Kasumi-1 (cell line): Measurements from ENCODE around the gene RPS15A.
"Not testable (repeated sequence)": the region's sequence is repeated elsewhere in the genome, so short reads cannot be mapped to it uniquely, and the experiment has no call there.

Experiments
- DNase-seq, 2 experiments: peaks; one replicate each; lab custom pipeline; 2025; lab: John Stamatoyannopoulos, UW

RPS15A gene

DNA sequence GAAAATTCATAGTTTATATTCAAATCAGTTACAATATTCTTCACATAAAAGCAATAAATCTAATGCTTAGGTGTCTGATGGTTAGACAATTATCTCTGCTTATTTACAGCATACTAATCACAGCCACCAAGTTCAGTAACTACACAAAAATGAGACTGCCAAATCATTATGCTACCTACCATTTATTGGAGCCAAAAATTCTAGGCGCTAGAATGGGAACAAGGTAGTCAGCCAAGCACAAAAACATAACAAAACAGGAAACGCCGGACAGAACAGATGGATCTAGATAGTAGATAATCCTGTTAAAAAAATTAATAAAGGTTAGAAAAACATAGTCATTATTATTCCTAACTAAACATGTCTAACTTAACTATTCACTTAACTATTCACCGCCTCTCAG, 7.6 kb upstream of the RPS15A start:
- no peak for DNase-seq

DNA sequence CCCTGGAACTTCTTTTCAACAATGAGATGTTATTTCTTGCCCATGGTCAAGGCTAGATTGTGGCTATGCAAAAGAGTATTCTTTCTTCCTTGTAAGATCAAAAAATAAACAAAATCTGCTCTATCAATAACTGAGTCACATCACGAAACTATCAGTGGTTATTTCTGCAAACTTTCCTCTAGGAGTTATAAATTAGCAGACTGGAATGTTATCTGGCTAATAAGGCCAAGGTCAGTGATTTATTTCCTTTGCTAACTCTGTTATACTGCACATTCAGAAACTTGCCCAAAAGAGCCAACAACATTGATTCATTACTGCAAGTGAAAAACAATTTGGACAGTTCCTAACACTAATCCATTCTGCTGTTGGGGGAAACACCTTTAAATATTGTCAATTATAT, 6.2 kb upstream of the RPS15A start:
- no peak for DNase-seq

GRCh38 chr16:18792836-18793433, 2.8 kb upstream of the RPS15A start:
- DNase-seq = no peak

DNA sequence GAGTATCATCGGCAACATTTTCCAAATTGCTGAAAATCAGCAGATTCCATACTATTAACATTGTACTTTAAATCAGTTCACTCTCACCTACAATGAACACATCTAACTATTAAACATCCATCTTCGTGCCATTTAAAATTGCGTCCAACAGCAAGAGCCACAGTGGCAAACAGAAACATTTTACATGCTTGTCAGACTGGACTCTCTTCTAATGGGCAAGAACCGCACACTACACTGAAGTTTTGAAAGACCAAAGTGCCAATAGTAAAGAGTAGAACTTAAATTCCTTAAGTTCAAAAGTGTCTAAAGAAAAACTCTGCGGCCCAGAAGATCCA, 652 bp downstream of the RPS15A start:
- no peak for DNase-seq

DNA sequence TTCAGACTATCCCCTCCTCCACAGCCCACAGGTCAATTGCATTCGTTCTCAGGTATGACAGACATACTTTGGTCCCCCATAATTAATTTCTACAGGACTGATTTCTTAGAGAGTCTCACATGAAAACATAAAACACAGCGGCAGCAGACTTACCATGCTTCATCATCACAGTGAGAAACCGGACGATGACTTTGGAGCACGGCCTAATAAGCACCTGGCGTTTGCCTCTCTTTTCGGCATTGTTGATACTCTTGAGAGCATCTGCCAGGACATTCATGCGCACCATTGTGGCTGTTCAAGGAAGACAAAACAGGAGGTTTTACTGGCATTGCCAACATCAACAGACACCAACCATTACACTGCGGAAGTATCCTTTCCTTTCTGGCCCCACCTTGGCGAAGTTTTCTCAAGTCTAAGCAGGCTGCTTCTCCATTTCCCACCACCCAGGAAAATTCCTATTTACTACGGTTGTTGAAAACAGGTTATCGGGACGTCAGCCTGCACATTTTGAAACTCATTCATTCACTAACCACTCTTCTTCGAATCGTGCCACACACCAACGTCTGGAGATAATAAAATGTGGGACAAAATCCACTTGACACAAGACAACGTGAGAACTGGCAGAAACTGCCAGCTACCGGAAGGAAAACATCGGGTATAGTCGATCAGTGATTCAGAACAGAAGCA, 1.2 kb downstream of the RPS15A start:
- no peak for DNase-seq

DNA sequence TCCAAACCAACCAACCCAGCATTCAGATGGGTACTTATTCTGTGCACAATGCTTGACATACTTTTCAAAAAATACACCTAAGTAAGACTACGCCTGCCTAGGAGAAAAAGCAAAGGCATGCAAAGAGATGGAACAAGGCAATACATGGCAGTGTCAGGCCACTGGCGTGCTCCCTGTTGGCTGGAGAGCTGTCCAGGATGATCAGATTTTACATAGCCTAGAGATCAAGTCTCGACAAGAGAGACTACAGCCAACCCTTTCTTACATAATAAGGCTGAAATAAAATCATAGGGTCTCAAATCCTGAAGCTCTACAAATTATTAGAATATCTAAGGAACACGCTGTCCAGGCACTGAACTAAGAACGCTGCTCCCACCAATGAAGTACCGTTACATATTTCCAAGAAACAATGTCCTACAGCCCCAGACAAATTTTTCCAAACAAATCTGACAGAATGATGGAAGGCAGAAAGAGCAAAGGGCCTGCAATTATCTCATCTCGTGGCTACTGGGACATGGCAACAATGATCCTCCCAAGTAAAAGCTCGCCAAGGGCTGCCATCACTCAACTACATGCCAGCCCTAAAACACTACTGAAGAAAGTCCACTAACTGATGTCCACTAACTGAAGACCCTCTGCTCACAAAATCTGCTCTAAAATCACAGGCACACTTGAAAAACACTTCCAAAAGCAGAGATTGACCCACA, 5.1 kb downstream of the RPS15A start:
- no peak for DNase-seq

- DNase-seq = no peak
Observed at GRCh38 chr16:18783430-18784341, 6.4 kb downstream of the RPS15A start.

DNA sequence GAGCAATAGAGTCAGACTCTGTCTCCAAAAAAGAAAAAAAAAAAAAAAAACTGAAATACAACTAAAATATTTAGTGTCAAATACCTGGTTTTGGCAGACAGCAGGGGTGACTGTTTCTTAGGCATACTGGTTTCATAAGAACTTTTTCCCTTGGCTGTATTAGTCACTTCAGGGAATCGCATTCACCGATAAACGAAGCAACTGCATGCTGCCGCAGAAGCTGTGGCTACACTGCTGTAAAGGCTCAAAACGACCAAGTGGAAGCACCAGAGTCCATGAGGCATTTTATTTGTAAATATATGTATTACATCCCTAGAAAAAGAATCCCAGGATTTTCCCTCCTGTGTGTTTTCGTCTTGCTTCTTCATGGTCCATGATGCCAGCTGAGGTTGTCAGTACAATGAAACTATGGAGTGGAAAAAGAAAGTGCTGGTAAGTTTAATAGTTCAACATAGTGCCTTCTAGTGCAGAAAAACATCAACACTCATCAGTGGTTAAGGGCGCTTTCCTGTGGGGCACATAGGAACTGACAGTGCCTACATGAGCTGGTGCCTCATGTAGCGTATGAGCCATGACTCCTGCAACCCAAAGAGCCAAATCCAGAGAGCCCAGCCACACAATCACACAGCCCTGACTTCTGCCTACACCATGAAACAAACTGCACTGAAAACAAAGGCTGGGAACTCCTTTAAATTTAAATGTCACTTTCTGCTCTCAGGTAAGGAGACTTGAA, 7.3 kb downstream of the RPS15A start:
- no peak for DNase-seq

- not testable (repeated sequence) for DNase-seq
Observed at GRCh38 chr16:18781232-18781631, 8.9 kb downstream of the RPS15A start.

- not testable (repeated sequence) for DNase-seq
Observed at GRCh38 chr16:18780460-18781026, 9.6 kb downstream of the RPS15A start.

DNA sequence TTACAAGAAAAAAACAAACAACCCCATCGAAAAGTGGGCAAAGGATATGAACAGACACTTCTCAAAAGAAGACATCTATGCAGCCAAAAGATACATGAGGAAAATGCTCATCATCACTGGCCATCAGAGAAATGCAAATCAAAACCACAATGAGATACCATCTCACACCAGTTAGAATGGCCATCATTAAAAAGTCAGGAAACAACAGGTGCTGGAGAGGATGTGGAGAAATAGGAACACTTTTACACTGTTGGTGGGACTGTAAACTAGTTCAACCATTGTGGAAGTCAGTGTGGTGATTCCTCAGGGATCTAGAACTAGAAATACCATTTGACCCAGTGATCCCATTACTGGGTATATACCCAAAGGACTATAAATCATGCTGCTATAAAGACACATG, 12.5 kb downstream of the RPS15A start:
- DNase-seq = not testable (repeated sequence)

- DNase-seq = not testable (repeated sequence)
Observed at GRCh38 chr16:18776334-18776733, 13.8 kb downstream of the RPS15A start.

DNA sequence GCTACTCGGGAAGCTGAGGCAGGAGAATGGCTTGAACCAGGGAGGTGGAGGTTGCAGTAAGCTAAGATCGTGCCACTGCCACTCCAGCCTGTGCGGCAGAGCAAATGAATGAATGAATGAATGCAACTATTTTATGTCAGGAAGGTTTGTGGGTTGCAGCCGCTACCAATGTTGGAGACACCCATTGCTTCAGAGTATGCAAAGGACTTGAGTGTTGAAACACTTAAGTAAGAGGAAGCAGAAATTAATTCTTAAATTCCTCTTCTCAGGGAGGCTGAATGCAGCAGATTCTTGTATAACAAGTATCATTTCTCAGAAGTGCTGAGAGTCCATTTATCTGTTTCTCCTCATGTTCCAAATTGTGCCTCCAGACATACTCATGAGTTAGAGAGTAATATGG, 15.5 kb downstream of the RPS15A start:
- peak in 1 of 2 experiments; percentile 15 for DNase-seq

DNA sequence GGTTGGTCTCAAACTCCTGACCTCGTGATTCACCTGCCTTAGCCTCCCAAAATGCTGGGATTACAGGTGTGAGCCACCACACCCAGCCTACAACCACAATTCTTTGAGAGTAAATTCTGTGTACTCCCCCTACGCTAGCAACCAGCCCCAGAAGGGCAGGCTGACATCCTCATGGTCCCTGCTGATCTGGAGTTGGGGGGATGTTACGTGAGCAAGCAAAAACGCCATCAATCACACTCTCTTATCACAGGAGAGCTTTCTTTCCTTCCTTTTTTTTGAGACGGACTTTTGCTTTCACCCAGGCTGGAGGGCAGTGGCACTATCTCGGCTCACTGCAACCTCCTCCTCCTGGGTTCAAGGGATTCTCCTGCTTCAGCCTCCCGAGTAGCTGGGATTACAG, 18.0 kb downstream of the RPS15A start:
- not testable (repeated sequence) for DNase-seq

DNA sequence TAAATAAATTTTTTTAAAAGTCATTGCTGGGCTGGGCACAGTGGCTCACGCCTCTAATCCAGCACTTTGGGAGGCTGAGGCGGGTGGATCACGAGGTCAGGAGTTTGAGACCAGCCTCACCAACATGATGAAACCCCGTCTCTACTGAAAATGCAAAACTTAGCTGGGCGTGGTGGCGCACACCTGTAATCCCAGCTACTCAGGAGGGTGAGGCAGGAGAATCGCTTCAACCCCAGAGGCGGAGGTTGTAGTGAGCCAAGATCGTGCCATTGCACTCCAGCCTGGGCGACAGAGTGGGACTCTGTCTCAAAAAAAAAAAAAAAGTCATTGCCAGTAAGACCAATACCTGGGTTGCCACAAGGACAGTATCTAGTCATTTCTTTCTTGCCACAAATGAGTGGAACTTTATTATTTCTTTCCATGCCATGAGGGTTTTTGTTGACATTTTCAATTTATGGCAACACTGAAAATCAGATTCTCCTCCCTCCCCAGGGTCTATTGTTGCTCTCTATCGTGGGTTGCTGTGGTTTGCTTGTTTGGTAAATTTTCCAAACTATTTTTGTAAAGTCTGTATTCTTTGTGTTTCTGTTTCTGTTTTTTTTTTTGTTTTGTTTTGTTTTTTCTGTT, 19.7 kb downstream of the RPS15A start:
- DNase-seq = not testable (repeated sequence)

- not testable (repeated sequence) for DNase-seq
Observed at GRCh38 chr16:18767217-18767616, 22.9 kb downstream of the RPS15A start.

DNA sequence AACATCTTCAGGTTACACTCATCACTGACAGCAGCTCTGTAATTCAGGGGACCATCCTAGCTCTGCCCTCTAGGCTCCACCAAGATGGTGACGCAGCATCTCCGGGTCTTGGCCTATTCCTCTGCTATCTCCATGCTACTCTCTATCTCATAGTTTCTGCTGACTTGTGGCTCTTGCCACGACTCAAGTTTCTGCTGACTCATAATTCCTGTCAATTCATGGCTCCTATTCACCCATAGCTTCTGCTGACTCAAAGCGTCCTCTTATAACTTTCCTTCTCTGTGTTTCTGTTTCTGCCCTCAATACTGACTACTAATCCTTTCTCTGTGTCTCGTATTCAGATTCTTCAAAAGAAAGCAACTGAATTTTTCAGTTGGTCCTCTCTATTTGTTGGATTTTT, 27.4 kb downstream of the RPS15A start:
- DNase-seq = not testable (repeated sequence)

DNA sequence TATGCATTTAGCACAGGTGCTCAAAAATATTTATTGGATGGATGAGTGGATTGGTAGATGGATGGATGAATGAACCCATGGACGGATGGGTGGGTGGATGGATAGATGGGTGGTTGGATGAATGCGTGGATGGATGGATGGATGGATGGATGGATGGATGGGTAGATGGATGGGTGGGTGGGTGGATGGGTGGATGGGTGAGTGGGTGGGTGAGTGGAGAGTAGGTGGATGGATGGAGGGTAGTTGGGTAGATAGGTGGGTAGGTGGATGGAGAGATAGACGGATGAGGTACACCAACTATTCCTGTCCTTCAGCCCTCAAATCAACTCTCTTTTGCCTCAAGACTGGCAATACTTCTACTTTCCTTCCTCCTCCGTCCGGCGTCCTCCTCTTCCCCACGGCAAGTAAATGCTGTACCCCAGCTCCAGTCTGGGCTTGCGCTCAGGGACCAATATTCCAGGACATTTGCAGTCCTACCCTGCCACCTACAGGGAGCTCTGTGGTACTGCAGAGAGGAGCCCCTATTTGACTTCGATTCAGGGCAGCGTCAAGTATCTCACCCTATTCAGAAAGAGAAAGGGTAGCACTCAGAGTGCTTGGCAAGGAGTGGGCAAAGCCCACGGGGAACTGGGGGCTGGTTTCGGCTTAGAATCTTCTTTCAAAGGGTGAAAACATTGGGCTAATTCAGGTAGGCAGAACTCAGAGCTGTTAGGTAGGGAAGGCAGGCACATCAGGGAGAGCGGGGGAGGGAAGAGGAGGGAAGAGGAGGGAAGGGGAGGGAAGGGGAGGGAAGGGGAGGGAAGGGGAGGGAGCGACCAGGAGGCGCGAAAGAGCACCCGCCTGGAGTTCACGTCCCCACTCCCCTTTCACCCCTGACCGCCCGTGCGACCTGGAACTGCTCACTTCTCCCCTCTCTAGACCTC, 30.3 kb downstream of the RPS15A start:
- DNase-seq = peak in 1 of 2 experiments; percentile 21

DNA sequence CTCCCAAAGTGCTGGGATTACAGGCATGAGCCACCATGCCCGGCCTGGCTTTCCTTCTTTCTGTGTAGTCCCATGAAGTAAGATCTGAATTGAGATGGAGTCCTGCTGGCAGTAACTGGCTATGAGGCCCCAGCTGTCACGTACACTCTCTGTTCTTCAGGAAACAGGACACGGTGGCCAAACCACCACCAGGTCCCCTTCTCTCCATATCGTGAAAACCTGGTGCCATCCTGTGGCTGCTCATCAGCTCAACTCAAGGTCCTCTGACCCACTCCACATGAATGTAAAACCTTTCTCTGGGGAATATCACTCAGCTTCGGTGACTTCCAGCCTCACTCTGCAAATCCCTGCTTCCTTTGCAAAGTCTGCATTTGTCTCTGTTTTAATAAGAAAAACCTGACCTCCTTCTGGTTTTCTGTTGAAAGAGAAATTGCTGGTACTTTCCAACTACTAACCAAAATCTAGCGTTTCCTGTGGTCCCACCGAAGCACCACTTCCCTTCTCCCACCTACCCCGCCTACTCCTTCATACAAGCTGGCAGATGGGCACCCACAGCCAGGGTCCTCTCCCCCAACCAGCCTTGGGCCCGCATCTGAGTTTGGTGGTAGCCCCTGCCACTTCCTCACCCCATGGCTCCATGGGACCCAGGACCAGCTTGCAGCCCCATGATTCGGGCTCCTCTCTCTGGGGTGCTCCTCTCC, 32.0 kb downstream of the RPS15A start:
- DNase-seq = not testable (repeated sequence)
